Endometrial microvascular endothelial cells (primary cell): ENCODE data around the gene BLTP3A. TPM values are rescaled to one million over a fixed set of nuclear protein-coding genes. Genes with fewer than 3 reads are reported as not detected.
"Not testable (repeated sequence)": the region's sequence is repeated elsewhere in the genome, so short reads cannot be mapped to it uniquely, and the experiment has no call there.

Experiments used
- in situ Hi-C: cut with HindIII; loops from 2 replicates; pipeline ENCODE4 v1.10.0; 2017; ENCODE audit warnings: low sequenced_read_pairs, low pct_unique_long_range_greater_than_20kb; ENCODE audit errors: inconsistent ontology term
- total RNA-seq: library from RNA; depleted of rRNA; stranded (reverse); fragments of >200 nt; gene quantifications from one replicate; pipeline ENCODE4 v1.2.3, GENCODE V29; 2015; ENCODE audit errors: inconsistent ontology term

Gene BLTP3A
- total RNA-seq, 1 donor from 2014 or later = 7.6 TPM

- in situ Hi-C loops = not testable (repeated sequence)
Measured at GRCh38 chr6:34785375-34785774, 6.5 kb upstream of the BLTP3A start.

- in situ Hi-C loops = not testable (repeated sequence)
Measured at GRCh38 chr6:34787152-34787551, 4.7 kb upstream of the BLTP3A start.

GRCh38 chr6:34788111-34788510, 3.8 kb upstream of the BLTP3A start:
- in situ Hi-C loops = no loop called here

GRCh38 chr6:34791164-34791700, 651 bp upstream of the BLTP3A start:
- in situ Hi-C loops = no loop called here

GRCh38 chr6:34792605-34793500, 970 bp downstream of the BLTP3A start:
- in situ Hi-C loops = no loop called here

GRCh38 chr6:34793877-34794276, 2.0 kb downstream of the BLTP3A start:
- in situ Hi-C loops = no loop called here

GRCh38 chr6:34795836-34796425, 4.0 kb downstream of the BLTP3A start:
- in situ Hi-C loops = no loop called here

GRCh38 chr6:34798057-34798456, 6.2 kb downstream of the BLTP3A start:
- in situ Hi-C loops = no loop called here

GRCh38 chr6:34799547-34799946, 7.7 kb downstream of the BLTP3A start:
- in situ Hi-C loops = no loop called here

- in situ Hi-C loops = no loop called here
Measured at GRCh38 chr6:34804543-34804942, 12.7 kb downstream of the BLTP3A start.

GRCh38 chr6:34805074-34805473, 13.2 kb downstream of the BLTP3A start:
- in situ Hi-C loops = not testable (repeated sequence)

GRCh38 chr6:34806738-34807453, 15.0 kb downstream of the BLTP3A start:
- in situ Hi-C loops = no loop called here

GRCh38 chr6:34808473-34808872, 16.6 kb downstream of the BLTP3A start:
- in situ Hi-C loops = not testable (repeated sequence)

GRCh38 chr6:34809419-34809818, 17.5 kb downstream of the BLTP3A start:
- in situ Hi-C loops = not testable (repeated sequence)

- in situ Hi-C loops = no loop called here
Measured at GRCh38 chr6:34810017-34810882, 18.4 kb downstream of the BLTP3A start.

GRCh38 chr6:34810936-34811632, 19.2 kb downstream of the BLTP3A start:
- in situ Hi-C loops = no loop called here

GRCh38 chr6:34813028-34813713, 21.3 kb downstream of the BLTP3A start:
- in situ Hi-C loops = no loop called here
